ENCODE data around the gene SLC10A6.
"Not testable (repeated sequence)": the region's sequence is repeated elsewhere in the genome, so short reads cannot be mapped to it uniquely, and the experiment has no call there.

Gene SLC10A6

GRCh38 chr4:86876894-86877685, 27.9 kb upstream of the SLC10A6 start:
- no peaks in the 10 kb centered on the region for H3K36me3 ChIP-seq (ENCODE audit: insufficient read depth, low read length)
- H3K27ac ChIP-seq (ENCODE audit: low read depth, low read length), result no peak overlapping the region
- H3K4me1 ChIP-seq (ENCODE audit: insufficient read depth, low read length), result no peaks in the 10 kb centered on the region
- no peak overlapping the region for H3K9ac ChIP-seq (ENCODE audit: low read length)
- no peaks in the 10 kb centered on the region for H3K27me3 ChIP-seq (ENCODE audit: control insufficient read depth in 1 of 2, insufficient read depth in 2 of 2, low read length in 2 of 2)
- H3K4me3 ChIP-seq (ENCODE audit: low read depth in 1 of 2, low read length in 2 of 2), result no peak overlapping the region
- H3K9me3 ChIP-seq (ENCODE audit: low read length), result peaks cover 9% of the 10 kb centered on the region

- not testable (repeated sequence) for H3K27me3 ChIP-seq (ENCODE audit: control insufficient read depth in 1 of 2, insufficient read depth in 2 of 2, low read length in 2 of 2); H3K9ac ChIP-seq (ENCODE audit: low read length); H3K4me3 ChIP-seq (ENCODE audit: low read depth in 1 of 2, low read length in 2 of 2); H3K36me3 ChIP-seq (ENCODE audit: insufficient read depth, low read length); H3K9me3 ChIP-seq (ENCODE audit: low read length); H3K4me1 ChIP-seq (ENCODE audit: insufficient read depth, low read length); H3K27ac ChIP-seq (ENCODE audit: low read depth, low read length)
These were observed 26.3 kb upstream of the SLC10A6 start for GRCh38 chr4:86875436-86875835.

GRCh38 chr4:86872135-86872534, 23.0 kb upstream of the SLC10A6 start:
- H3K27me3 ChIP-seq (ENCODE audit: control insufficient read depth in 1 of 2, insufficient read depth in 2 of 2, low read length in 2 of 2), result no peaks in the 10 kb centered on the region
- H3K9me3 ChIP-seq (ENCODE audit: low read length), result no peaks in the 10 kb centered on the region
- no peak overlapping the region for H3K9ac ChIP-seq (ENCODE audit: low read length)
- no peak overlapping the region for H3K4me3 ChIP-seq (ENCODE audit: low read depth in 1 of 2, low read length in 2 of 2)
- H3K4me1 ChIP-seq (ENCODE audit: insufficient read depth, low read length), result no peaks in the 10 kb centered on the region
- H3K36me3 ChIP-seq (ENCODE audit: insufficient read depth, low read length), result no peaks in the 10 kb centered on the region
- H3K27ac ChIP-seq (ENCODE audit: low read depth, low read length), result no peak overlapping the region

GRCh38 chr4:86870442-86871069, 21.4 kb upstream of the SLC10A6 start:
- no peaks in the 10 kb centered on the region for H3K27me3 ChIP-seq (ENCODE audit: control insufficient read depth in 1 of 2, insufficient read depth in 2 of 2, low read length in 2 of 2)
- no peaks in the 10 kb centered on the region for H3K9me3 ChIP-seq (ENCODE audit: low read length)
- H3K9ac ChIP-seq (ENCODE audit: low read length), result no peak overlapping the region
- no peak overlapping the region for H3K4me3 ChIP-seq (ENCODE audit: low read depth in 1 of 2, low read length in 2 of 2)
- H3K36me3 ChIP-seq (ENCODE audit: insufficient read depth, low read length), result no peaks in the 10 kb centered on the region
- H3K4me1 ChIP-seq (ENCODE audit: insufficient read depth, low read length), result no peaks in the 10 kb centered on the region
- no peak overlapping the region for H3K27ac ChIP-seq (ENCODE audit: low read depth, low read length)

- Histone ChIP-seq H3K36me3 (ENCODE audit: insufficient read depth, low read length) (no peaks in the 10 kb centered on the region), H3K27ac (ENCODE audit: low read depth, low read length) (no peak overlapping the region), H3K9me3 (ENCODE audit: low read length) (no peaks in the 10 kb centered on the region), H3K9ac (ENCODE audit: low read length) (no peak overlapping the region), H3K27me3 (ENCODE audit: control insufficient read depth in 1 of 2, insufficient read depth in 2 of 2, low read length in 2 of 2) (no peaks in the 10 kb centered on the region), H3K4me1 (ENCODE audit: insufficient read depth, low read length) (no peaks in the 10 kb centered on the region), H3K4me3 (ENCODE audit: low read depth in 1 of 2, low read length in 2 of 2) (no peak overlapping the region)
These were observed 8.3 kb upstream of the SLC10A6 start for GRCh38 chr4:86857341-86858052.

GRCh38 chr4:86856896-86857295, 7.7 kb upstream of the SLC10A6 start:
- H3K9ac ChIP-seq (ENCODE audit: low read length), result no peak overlapping the region
- H3K27ac ChIP-seq (ENCODE audit: low read depth, low read length), result no peak overlapping the region
- no peaks in the 10 kb centered on the region for H3K36me3 ChIP-seq (ENCODE audit: insufficient read depth, low read length)
- no peak overlapping the region for H3K4me3 ChIP-seq (ENCODE audit: low read depth in 1 of 2, low read length in 2 of 2)
- H3K9me3 ChIP-seq (ENCODE audit: low read length), result no peaks in the 10 kb centered on the region
- no peaks in the 10 kb centered on the region for H3K27me3 ChIP-seq (ENCODE audit: control insufficient read depth in 1 of 2, insufficient read depth in 2 of 2, low read length in 2 of 2)
- H3K4me1 ChIP-seq (ENCODE audit: insufficient read depth, low read length), result no peaks in the 10 kb centered on the region

- Histone ChIP-seq H3K27ac (ENCODE audit: low read depth, low read length) (no peak overlapping the region), H3K9me3 (ENCODE audit: low read length) (no peaks in the 10 kb centered on the region), H3K4me1 (ENCODE audit: insufficient read depth, low read length) (no peaks in the 10 kb centered on the region), H3K36me3 (ENCODE audit: insufficient read depth, low read length) (no peaks in the 10 kb centered on the region), H3K27me3 (ENCODE audit: control insufficient read depth in 1 of 2, insufficient read depth in 2 of 2, low read length in 2 of 2) (no peaks in the 10 kb centered on the region), H3K4me3 (ENCODE audit: low read depth in 1 of 2, low read length in 2 of 2) (no peak overlapping the region), H3K9ac (ENCODE audit: low read length) (no peak overlapping the region)
These were observed 6.4 kb upstream of the SLC10A6 start for GRCh38 chr4:86855572-86855971.

GRCh38 chr4:86853209-86853608, 4.0 kb upstream of the SLC10A6 start:
- Histone ChIP-seq H3K27ac (ENCODE audit: low read depth, low read length) (no peak overlapping the region), H3K4me1 (ENCODE audit: insufficient read depth, low read length) (no peaks in the 10 kb centered on the region), H3K36me3 (ENCODE audit: insufficient read depth, low read length) (no peaks in the 10 kb centered on the region), H3K9me3 (ENCODE audit: low read length) (no peaks in the 10 kb centered on the region), H3K27me3 (ENCODE audit: control insufficient read depth in 1 of 2, insufficient read depth in 2 of 2, low read length in 2 of 2) (no peaks in the 10 kb centered on the region), H3K4me3 (ENCODE audit: low read depth in 1 of 2, low read length in 2 of 2) (no peak overlapping the region), H3K9ac (ENCODE audit: low read length) (no peak overlapping the region)

- no peak overlapping the region for H3K9ac ChIP-seq (ENCODE audit: low read length)
- H3K27me3 ChIP-seq (ENCODE audit: control insufficient read depth in 1 of 2, insufficient read depth in 2 of 2, low read length in 2 of 2), result no peaks in the 10 kb centered on the region
- no peak overlapping the region for H3K27ac ChIP-seq (ENCODE audit: low read depth, low read length)
- H3K4me3 ChIP-seq (ENCODE audit: low read depth in 1 of 2, low read length in 2 of 2), result no peak overlapping the region
- no peaks in the 10 kb centered on the region for H3K9me3 ChIP-seq (ENCODE audit: low read length)
- H3K4me1 ChIP-seq (ENCODE audit: insufficient read depth, low read length), result no peaks in the 10 kb centered on the region
- H3K36me3 ChIP-seq (ENCODE audit: insufficient read depth, low read length), result no peaks in the 10 kb centered on the region
These were observed 1.0 kb downstream of the SLC10A6 start for GRCh38 chr4:86848136-86848535.

GRCh38 chr4:86847571-86847970, 1.6 kb downstream of the SLC10A6 start:
- no peaks in the 10 kb centered on the region for H3K4me1 ChIP-seq (ENCODE audit: insufficient read depth, low read length)
- no peaks in the 10 kb centered on the region for H3K27me3 ChIP-seq (ENCODE audit: control insufficient read depth in 1 of 2, insufficient read depth in 2 of 2, low read length in 2 of 2)
- H3K4me3 ChIP-seq (ENCODE audit: low read depth in 1 of 2, low read length in 2 of 2), result no peak overlapping the region
- no peaks in the 10 kb centered on the region for H3K36me3 ChIP-seq (ENCODE audit: insufficient read depth, low read length)
- no peak overlapping the region for H3K9ac ChIP-seq (ENCODE audit: low read length)
- no peaks in the 10 kb centered on the region for H3K9me3 ChIP-seq (ENCODE audit: low read length)
- no peak overlapping the region for H3K27ac ChIP-seq (ENCODE audit: low read depth, low read length)

GRCh38 chr4:86846921-86847320, 2.3 kb downstream of the SLC10A6 start:
- no peaks in the 10 kb centered on the region for H3K9me3 ChIP-seq (ENCODE audit: low read length)
- no peak overlapping the region for H3K4me3 ChIP-seq (ENCODE audit: low read depth in 1 of 2, low read length in 2 of 2)
- H3K4me1 ChIP-seq (ENCODE audit: insufficient read depth, low read length), result no peaks in the 10 kb centered on the region
- no peaks in the 10 kb centered on the region for H3K27me3 ChIP-seq (ENCODE audit: control insufficient read depth in 1 of 2, insufficient read depth in 2 of 2, low read length in 2 of 2)
- no peak overlapping the region for H3K27ac ChIP-seq (ENCODE audit: low read depth, low read length)
- H3K9ac ChIP-seq (ENCODE audit: low read length), result no peak overlapping the region
- no peaks in the 10 kb centered on the region for H3K36me3 ChIP-seq (ENCODE audit: insufficient read depth, low read length)
